ENCODE results near the gene CCL17. TPM values are rescaled to one million over a fixed set of nuclear protein-coding genes. Genes with fewer than 3 reads are reported as not detected.
"Not testable (repeated sequence)": the region's sequence is repeated elsewhere in the genome, so short reads cannot be mapped to it uniquely, and the experiment has no call there.

The CCL17 gene
- total RNA-seq, 1 donor from 2014 or later: 0.49 TPM

GRCh38 chr16:57396786-57397185 is 7.8 kb upstream of the CCL17 start:
- no peak for DNase-seq

GRCh38 chr16:57397493-57397892 is 7.1 kb upstream of the CCL17 start:
- not testable (repeated sequence) for DNase-seq

- no peak for DNase-seq
Observed at GRCh38 chr16:57401943-57402640, 2.5 kb upstream of the CCL17 start.

- no peak for DNase-seq
Observed at GRCh38 chr16:57405097-57405496, 530 bp downstream of the CCL17 start.

GRCh38 chr16:57406881-57407280 is 2.3 kb downstream of the CCL17 start:
- no peak for DNase-seq

- DNase-seq: no peak
Observed at GRCh38 chr16:57407521-57408353, 3.2 kb downstream of the CCL17 start.

GRCh38 chr16:57409065-57409464 is 4.5 kb downstream of the CCL17 start:
- DNase-seq: no peak

GRCh38 chr16:57409870-57410587 is 5.5 kb downstream of the CCL17 start:
- no peak for DNase-seq

GRCh38 chr16:57411362-57411976 is 6.9 kb downstream of the CCL17 start:
- DNase-seq: no peak

- no peak for DNase-seq
Observed at GRCh38 chr16:57412584-57412983, 8.0 kb downstream of the CCL17 start.

GRCh38 chr16:57413301-57413730 is 8.7 kb downstream of the CCL17 start:
- DNase-seq: no peak

GRCh38 chr16:57413733-57414132 is 9.2 kb downstream of the CCL17 start:
- DNase-seq: no peak

- DNase-seq: no peak
Observed at GRCh38 chr16:57416084-57416483, 11.5 kb downstream of the CCL17 start.

GRCh38 chr16:57419506-57419905 is 14.9 kb downstream of the CCL17 start:
- no peak for DNase-seq

- peak; percentile 61 for DNase-seq
Observed at GRCh38 chr16:57422026-57422944, 17.7 kb downstream of the CCL17 start.

- DNase-seq: no peak
Observed at GRCh38 chr16:57423152-57423551, 18.6 kb downstream of the CCL17 start.

- no peak for DNase-seq
Observed at GRCh38 chr16:57424583-57424982, 20.0 kb downstream of the CCL17 start.

- no peak for DNase-seq
Observed at GRCh38 chr16:57426356-57426755, 21.8 kb downstream of the CCL17 start.

GRCh38 chr16:57427307-57427706 is 22.7 kb downstream of the CCL17 start:
- no peak for DNase-seq

GRCh38 chr16:57427824-57428223 is 23.3 kb downstream of the CCL17 start:
- no peak for DNase-seq

- DNase-seq: no peak
Observed at GRCh38 chr16:57430955-57431354, 26.4 kb downstream of the CCL17 start.

All from skin of body (tissue), 2 donors.